Hypothalamus (tissue), 51 donors: ENCODE data around the gene MRI1.
"Not testable (repeated sequence)": the region's sequence is repeated elsewhere in the genome, so short reads cannot be mapped to it uniquely, and the experiment has no call there.

ENCODE experiments used
- DNase-seq, 51 donors: peaks; one replicate each; lab custom pipeline; 2025; lab: John Stamatoyannopoulos, UW

MRI1 gene

DNA sequence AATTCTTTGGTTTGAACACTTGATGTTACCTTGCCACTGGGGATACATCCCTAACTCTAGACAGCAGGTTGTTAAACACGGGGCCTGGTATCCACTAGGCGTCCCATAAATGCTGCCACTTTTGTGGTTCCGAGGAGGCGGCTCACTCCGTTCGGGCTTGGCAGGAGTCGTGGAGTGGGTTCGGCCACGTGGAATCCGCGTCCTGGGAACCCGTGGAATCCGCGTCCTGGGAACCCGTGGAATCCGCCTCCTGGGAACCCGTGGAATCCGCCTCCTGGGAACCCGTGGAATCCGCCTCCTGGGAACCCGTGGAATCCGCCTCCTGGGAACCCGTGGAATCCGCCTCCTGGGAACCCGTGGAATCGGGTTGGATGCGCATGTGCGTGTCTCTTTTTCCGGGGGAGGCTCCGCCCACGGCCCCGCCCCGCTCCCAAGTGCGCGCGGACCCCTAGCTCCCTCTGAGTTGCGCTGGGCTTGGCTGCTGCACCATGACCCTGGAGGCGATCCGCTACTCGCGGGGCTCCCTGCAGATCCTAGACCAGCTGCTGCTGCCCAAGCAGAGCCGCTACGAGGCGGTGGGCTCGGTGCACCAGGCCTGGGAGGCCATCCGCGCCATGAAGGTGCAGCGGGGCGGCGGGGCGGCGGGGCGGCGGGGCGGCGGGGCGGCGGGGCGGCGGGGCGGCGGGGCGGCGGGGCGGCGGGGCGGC lies at the start of gene MRI1:
Gene MRI1 (plus strand): TSS at position 422 of the 707 bp plus-strand sequence. CDS start 67 bp downstream, at position 489.
- DNase-seq: peak in 48 of 51 donors; percentile 3 to 87 (median 62)

- DNase-seq: no peak
These were observed 47.1 kb upstream of the MRI1 start for GRCh38 chr19:13717194-13717643.

GRCh38 chr19:13718733-13719132 lies 45.6 kb upstream of the MRI1 start:
- DNase-seq: peak in 36 of 51 donors; percentile 2 to 65 (median 30)

- DNase-seq: no peak
These were observed 42.2 kb upstream of the MRI1 start for GRCh38 chr19:13722146-13722545.

DNA sequence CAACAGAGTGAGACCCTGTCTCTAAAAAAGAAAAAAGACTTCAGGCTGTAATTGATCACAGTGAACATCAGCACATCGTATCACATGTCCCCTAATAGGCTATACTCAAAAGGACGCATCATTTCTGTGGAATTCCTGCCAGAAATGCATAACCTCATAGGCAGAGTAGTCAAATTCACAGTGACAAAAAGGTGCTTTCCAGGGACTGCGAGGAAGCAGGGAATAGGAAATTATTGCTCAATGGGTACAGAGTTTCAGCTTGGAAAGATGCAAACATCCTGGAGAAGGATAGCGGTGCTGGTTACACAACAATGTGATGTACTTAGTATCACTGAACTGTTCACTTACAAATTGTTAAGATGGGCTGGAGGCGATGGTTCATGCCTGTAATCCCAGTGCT lies 41.1 kb upstream of the MRI1 start:
- DNase-seq: no peak

GRCh38 chr19:13726323-13726722 lies 38.0 kb upstream of the MRI1 start:
- no peak for DNase-seq

GRCh38 chr19:13727798-13728197 lies 36.5 kb upstream of the MRI1 start:
- no peak for DNase-seq

DNA sequence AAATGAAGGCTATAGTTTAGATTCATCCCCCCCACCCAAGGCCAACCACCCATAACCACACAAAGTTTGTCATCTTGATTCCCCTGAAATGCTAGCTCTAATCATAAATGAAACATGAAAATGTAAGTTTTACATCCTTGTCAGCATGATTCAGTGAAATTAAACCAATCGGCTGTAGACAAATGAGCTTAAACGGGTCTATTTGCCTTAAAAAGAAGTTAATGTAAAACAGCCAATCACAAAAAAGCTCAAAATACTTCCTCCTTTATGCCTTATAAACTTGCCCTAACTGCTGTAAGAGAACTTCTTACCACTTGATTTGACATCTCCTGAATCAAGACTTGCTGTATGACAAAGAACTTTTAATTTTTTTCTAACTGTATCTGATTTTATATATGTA lies 34.5 kb upstream of the MRI1 start:
- DNase-seq: no peak

DNA sequence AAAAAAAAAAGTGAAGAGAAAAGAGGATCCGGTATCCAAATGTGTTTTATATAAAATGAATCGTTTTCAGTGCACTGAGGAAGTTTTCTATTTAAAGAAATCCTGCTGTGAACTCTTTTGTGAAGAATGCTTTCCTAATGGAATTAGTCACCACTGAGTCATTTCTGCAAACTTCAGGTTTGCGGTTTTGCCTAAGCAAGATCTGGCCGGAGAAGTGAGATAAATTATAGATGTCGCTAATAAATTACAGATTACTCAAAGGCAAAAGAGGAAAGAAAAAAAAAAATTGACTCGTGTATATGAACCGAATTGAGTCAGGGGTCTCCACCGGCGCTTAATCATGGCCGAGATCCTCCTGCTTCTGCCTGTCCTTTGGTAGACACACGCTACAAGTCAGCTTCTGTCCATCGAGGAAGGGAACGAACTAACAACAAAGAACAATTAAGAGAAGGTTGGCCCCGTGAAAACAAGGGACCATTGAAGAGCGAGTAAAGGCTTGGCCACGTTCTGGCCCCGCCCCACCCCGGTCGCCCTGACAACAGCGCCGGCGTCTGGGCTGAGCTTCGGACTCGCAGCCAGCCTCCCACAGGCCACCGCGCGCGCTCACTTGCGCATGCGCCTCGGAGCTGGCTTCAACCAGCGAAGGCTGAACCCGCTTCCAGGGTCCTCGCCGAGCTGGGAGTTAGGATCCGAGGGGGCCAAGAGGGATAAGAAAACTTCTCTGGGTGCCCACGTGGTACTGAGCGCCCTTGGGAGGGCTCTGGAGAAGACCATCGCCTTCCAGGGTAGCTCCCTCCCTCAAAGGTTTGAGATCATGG lies 33.0 kb upstream of the MRI1 start:
- peak; percentile 49 to 99 (median 94) for DNase-seq

- DNase-seq: no peak
These were observed 32.0 kb upstream of the MRI1 start for GRCh38 chr19:13732337-13732736.

DNA sequence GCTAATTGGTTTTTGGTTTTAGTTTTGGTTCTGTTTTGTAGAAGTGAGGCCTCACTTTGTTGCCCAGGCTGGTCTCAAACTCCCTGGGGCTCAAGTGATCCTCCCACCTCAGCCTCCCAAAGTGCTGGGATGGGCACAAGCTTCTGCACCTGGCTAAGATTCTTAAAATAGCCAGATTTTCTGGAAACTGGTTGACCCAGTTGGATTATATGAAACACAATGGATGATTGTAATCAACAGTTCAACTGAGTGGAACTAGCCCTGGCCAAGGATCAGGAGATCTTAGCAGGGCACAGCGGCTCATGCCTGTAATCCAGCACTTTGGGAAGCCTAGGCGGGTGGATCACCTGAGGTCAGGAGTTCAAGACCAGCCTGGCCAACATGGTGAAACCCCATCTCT lies 29.6 kb upstream of the MRI1 start:
- no peak for DNase-seq

GRCh38 chr19:13738073-13738472 lies 26.2 kb upstream of the MRI1 start:
- DNase-seq: no peak

- DNase-seq: no peak
These were observed 22.4 kb upstream of the MRI1 start for GRCh38 chr19:13741893-13742292.

- DNase-seq: no peak
These were observed 21.6 kb upstream of the MRI1 start for GRCh38 chr19:13742756-13743155.

GRCh38 chr19:13744174-13744573 lies 20.1 kb upstream of the MRI1 start:
- no peak for DNase-seq

DNA sequence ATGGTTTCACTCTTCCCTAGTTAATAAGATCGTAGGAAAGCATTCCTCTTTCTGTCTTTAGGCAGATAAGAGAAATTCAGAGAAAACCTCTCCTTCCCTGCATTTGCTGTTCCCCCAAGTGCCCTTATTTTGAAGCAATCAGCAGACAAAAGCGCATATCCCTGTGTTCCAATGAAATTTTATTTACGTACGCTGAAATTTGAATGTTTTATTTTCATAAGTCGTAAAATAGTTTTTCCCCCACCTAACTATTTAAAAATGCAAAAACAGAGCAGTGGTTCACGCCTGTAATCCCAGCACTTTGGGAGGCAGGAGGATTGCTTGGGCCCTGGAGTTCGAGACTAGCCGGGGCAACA lies 17.2 kb upstream of the MRI1 start:
- DNase-seq: no peak

- peak in 7 of 51 donors; percentile 3 to 39 (median 12) for DNase-seq
These were observed 16.0 kb upstream of the MRI1 start for GRCh38 chr19:13748169-13748828.

DNA sequence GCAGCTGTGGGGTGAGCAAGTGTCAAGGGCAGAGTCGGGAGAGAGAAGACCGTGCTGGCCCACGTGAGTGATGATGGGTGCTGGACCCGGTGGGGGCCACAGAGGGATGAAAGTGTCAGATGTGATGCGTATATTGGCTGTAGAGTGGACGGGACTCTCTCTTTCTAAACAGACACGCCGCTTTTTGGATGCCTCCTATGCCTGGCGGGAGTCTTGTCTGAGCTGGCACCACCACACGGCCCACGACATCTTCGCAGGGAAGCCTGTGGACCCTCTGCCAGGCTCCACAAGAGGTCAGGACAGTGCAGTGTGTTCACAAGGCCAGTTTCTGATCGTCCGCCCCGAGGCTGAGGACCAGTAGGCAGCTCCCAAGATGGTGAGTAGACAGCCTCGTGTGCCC lies 12.9 kb upstream of the MRI1 start:
- DNase-seq: no peak

DNA sequence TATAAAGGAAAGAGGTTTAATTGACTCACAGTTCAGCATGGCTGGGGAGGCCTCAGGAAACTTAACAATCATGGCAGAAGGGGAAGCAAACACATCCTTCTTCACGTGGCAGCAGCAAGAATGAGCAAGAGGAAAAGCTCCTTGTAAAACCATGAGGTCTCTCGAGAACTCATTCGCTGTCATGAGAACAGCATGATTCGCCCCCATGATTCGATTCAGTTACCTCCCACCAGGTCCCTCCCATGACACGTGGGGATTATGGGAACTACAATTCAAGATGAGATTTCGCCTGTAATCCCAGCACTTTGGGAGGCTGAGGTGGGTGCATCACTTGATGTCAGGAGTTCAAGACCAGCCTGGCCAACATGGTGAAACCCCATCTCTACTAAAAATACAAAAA lies 10.7 kb upstream of the MRI1 start:
- not testable (repeated sequence) for DNase-seq

GRCh38 chr19:13756210-13756609 lies 8.1 kb upstream of the MRI1 start:
- DNase-seq: no peak
